ENCODE data around the gene ZNF816. TPM values are rescaled to one million over a fixed set of nuclear protein-coding genes. Genes with fewer than 3 reads are reported as not detected.

The ZNF816 gene
- total and polyA plus RNA-seq, 3 donors from 2014 or later, result 3.1 to 14.9 (median 6.9) TPM

GRCh38 chr19:52956917-52957316 lies 5.8 kb downstream of the ZNF816 start:
- Histone ChIP-seq H3K27me3 (no peaks in the 10 kb centered on the region), H3K4me1 (peaks cover 4% of the 10 kb centered on the region), H3K4me3 (no peak overlapping the region), H3K9me3 (no peaks in the 10 kb centered on the region), H3K36me3 (ENCODE audit: low read depth, missing control alignments) (peaks cover 5% of the 10 kb centered on the region), H3K27ac (no peak overlapping the region)
- 94 to 95% methylated on average over 10 of the region's 10 CpGs for whole genome bisulfite sequencing, 2 donors
- no peak for DNase-seq
- TF ChIP-seq POLR2A (IDR thresholded peaks at IDR 0.05), result no peak
- TF ChIP-seq, protein P1, sequence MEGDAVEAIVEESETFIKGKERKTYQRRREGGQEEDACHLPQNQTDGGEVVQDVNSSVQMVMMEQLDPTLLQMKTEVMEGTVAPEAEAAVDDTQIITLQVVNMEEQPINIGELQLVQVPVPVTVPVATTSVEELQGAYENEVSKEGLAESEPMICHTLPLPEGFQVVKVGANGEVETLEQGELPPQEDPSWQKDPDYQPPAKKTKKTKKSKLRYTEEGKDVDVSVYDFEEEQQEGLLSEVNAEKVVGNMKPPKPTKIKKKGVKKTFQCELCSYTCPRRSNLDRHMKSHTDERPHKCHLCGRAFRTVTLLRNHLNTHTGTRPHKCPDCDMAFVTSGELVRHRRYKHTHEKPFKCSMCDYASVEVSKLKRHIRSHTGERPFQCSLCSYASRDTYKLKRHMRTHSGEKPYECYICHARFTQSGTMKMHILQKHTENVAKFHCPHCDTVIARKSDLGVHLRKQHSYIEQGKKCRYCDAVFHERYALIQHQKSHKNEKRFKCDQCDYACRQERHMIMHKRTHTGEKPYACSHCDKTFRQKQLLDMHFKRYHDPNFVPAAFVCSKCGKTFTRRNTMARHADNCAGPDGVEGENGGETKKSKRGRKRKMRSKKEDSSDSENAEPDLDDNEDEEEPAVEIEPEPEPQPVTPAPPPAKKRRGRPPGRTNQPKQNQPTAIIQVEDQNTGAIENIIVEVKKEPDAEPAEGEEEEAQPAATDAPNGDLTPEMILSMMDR (IDR thresholded peaks at IDR 0.05), result no peak
- intact Hi-C loops (cut with DNase I; ENCODE audit: low total_unique reads), result no loop called here

- intact Hi-C loops (cut with DNase I; ENCODE audit: low total_unique reads), result no loop called here
- Histone ChIP-seq H3K9me3 (no peaks in the 10 kb centered on the region), H3K4me1 (no peaks in the 10 kb centered on the region), H3K27ac (no peak overlapping the region), H3K36me3 (ENCODE audit: low read depth, missing control alignments) (peaks cover 2% of the 10 kb centered on the region), H3K27me3 (no peaks in the 10 kb centered on the region), H3K4me3 (no peak overlapping the region)
- DNase-seq, result no peak
- TF ChIP-seq POLR2A (IDR thresholded peaks at IDR 0.05), result no peak
- TF ChIP-seq, protein P1 (IDR thresholded peaks at IDR 0.05), result no peak
- WGBS, 2 donors, result 91 to 95% methylated on average over 1 of the region's 1 CpG
Observed at GRCh38 chr19:52949422-52949821, 13.3 kb downstream of the ZNF816 start.

GRCh38 chr19:52948025-52948770 lies 14.5 kb downstream of the ZNF816 start:
- TF ChIP-seq POLR2A (IDR thresholded peaks at IDR 0.05), result no peak
- TF ChIP-seq, protein P1 (IDR thresholded peaks at IDR 0.05), result no peak
- H3K36me3 ChIP-seq (ENCODE audit: low read depth, missing control alignments), result no peaks in the 10 kb centered on the region
- no peaks in the 10 kb centered on the region for H3K27me3 ChIP-seq
- H3K9me3 ChIP-seq, result no peaks in the 10 kb centered on the region
- 85 to 90% methylated on average over 13 of the region's 13 CpGs for whole genome bisulfite sequencing, 2 donors
- H3K27ac ChIP-seq, result no peak overlapping the region
- H3K4me3 ChIP-seq, result no peak overlapping the region
- DNase-seq, result no peak
- H3K4me1 ChIP-seq, result no peaks in the 10 kb centered on the region
- intact Hi-C loops (cut with DNase I; ENCODE audit: low total_unique reads), result no loop called here

- peak overlapping the region in 1 of 2 donors; percentile 21 for H3K4me3 ChIP-seq
- 18 to 27% methylated on average over 38 to 39 of the region's 39 CpGs for WGBS, 2 donors
- peak; percentile 54 for DNase-seq
Observed at GRCh38 chr19:52946322-52947310, 16.1 kb downstream of the ZNF816 start.

More at GRCh38 chr19:52946322-52947310, 16.1 kb downstream of the ZNF816 start:
- Histone ChIP-seq H3K27me3 (no peaks in the 10 kb centered on the region), H3K9me3 (no peaks in the 10 kb centered on the region), H3K27ac (no peak overlapping the region), H3K4me1 (no peaks in the 10 kb centered on the region), H3K36me3 (ENCODE audit: low read depth, missing control alignments) (no peaks in the 10 kb centered on the region)
- TF ChIP-seq, protein P1 (IDR thresholded peaks at IDR 0.05), result no peak
- no peak for TF ChIP-seq POLR2A (IDR thresholded peaks at IDR 0.05)
- intact Hi-C loops (cut with DNase I; ENCODE audit: low total_unique reads), result no loop called here
